ENCODE results near the gene PLEKHN1.

DNA sequence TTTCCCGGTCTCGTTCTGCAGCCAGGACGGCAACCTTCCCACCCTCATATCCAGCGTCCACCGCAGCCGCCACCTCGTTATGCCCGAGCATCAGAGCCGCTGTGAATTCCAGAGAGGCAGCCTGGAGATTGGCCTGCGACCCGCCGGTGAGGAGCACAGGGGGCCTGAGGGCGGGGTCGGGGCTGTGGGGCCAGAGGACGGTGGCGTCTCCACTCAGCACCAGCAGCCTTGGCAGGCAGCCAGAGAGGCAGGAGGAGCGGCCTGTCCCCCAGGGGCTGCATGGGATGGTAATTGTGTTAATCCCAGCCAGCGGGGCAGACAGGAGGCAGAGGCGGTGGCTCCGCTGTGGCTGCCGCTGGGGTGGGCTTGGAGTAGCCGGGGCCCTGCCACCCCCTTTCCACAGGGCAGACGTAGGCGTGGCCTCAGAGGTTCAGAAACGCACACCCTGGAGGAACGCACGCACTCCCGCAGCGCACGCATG lies 30.5 kb upstream of the PLEKHN1 start:
- TF ChIP-seq POLR2A (IDR thresholded peaks at IDR 0.05; ENCODE audit: low read depth, low read length), result no peak
- TF ChIP-seq, protein P1, sequence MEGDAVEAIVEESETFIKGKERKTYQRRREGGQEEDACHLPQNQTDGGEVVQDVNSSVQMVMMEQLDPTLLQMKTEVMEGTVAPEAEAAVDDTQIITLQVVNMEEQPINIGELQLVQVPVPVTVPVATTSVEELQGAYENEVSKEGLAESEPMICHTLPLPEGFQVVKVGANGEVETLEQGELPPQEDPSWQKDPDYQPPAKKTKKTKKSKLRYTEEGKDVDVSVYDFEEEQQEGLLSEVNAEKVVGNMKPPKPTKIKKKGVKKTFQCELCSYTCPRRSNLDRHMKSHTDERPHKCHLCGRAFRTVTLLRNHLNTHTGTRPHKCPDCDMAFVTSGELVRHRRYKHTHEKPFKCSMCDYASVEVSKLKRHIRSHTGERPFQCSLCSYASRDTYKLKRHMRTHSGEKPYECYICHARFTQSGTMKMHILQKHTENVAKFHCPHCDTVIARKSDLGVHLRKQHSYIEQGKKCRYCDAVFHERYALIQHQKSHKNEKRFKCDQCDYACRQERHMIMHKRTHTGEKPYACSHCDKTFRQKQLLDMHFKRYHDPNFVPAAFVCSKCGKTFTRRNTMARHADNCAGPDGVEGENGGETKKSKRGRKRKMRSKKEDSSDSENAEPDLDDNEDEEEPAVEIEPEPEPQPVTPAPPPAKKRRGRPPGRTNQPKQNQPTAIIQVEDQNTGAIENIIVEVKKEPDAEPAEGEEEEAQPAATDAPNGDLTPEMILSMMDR (IDR thresholded peaks at IDR 0.05; ENCODE audit: extremely low read depth in 1 of 2, insufficient read depth in 1 of 2, low read depth in 1 of 2, low read length in 2 of 2), result no peak
- TF ChIP-seq, protein P2, sequence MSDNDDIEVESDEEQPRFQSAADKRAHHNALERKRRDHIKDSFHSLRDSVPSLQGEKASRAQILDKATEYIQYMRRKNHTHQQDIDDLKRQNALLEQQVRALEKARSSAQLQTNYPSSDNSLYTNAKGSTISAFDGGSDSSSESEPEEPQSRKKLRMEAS (IDR thresholded peaks at IDR 0.05; ENCODE audit: insufficient read depth, insufficient read length), result no peak
- TF ChIP-seq POLR2AphosphoS5 (IDR thresholded peaks at IDR 0.05; ENCODE audit: insufficient read depth, low read depth, low read length), result no peak
- TF ChIP-seq JUN (IDR thresholded peaks at IDR 0.05; ENCODE audit: borderline replicate concordance, insufficient read depth, insufficient read length, low read depth), result no peak
- TF ChIP-seq EZH2 (IDR thresholded peaks at IDR 0.05; ENCODE audit: borderline replicate concordance, low read depth, low read length, severe bottlenecking), result peak; percentile 77
- TF ChIP-seq MYC (IDR thresholded peaks at IDR 0.05; ENCODE audit: low read depth, low read length), result no peak

Data from endothelial cell of umbilical vein (primary cell).